Vagina (tissue), 2 donors: ENCODE data around the gene BEND7. TPM values are rescaled to one million over a fixed set of nuclear protein-coding genes. Genes with fewer than 3 reads are reported as not detected.

ENCODE experiments used
- DNase-seq, 2 donors: peaks; one replicate each; pipeline ENCODE4 v3.0.0-alpha.2; 2017; ENCODE audit errors: extremely low spot score in 2 of 2
- H3K27ac ChIP-seq: fragments of 200-600 bp; sonication (generic); one replicate; pipeline ENCODE4 v1.5.1; 2019
- H3K27me3 ChIP-seq: fragments of 200-600 bp; sonication (generic); one replicate; pipeline ENCODE4 v1.5.1; 2019
- H3K36me3 ChIP-seq, 2 donors: fragments of 200-600 bp; sonication (generic); one replicate each; pipeline ENCODE4 v1.5.1; 2017 to 2019
- H3K4me1 ChIP-seq: fragments of 200-600 bp; sonication (generic); one replicate; pipeline ENCODE4 v1.5.1; 2019
- H3K4me3 ChIP-seq, 2 donors: fragments of 200-600 bp; sonication (generic); 1 replicate in 1 of 2; 2 replicates in 1 of 2; pipeline ENCODE4 v1.5.1; 2016 to 2019
- H3K9me3 ChIP-seq: fragments of 200-600 bp; sonication (generic); one replicate; pipeline ENCODE4 v1.5.1; 2019
- CTCF ChIP-seq, 3 experiments: fragments of 450-650 bp in 2 of 3; fragments of 200-600 bp in 1 of 3; sonication (generic) in 1 of 3; IDR thresholded peaks; one replicate each; pipeline ENCODE4 v1.5.1; 2017 to 2019; ENCODE audit warnings: antibody characterized with exemption in 3 of 3, mild to moderate bottlenecking in 2 of 3, moderate library complexity in 2 of 3
- POLR2A ChIP-seq, 2 donors: fragments of 450-650 bp; IDR thresholded peaks; one replicate each; pipeline ENCODE4 v1.6.1; 2017; ENCODE audit warnings: antibody characterized with exemption in 2 of 2, mild to moderate bottlenecking in 2 of 2, moderate library complexity in 2 of 2
- POLR2AphosphoS5 ChIP-seq, 2 donors: sonication (generic); formaldehyde crosslinking; IDR thresholded peaks; one replicate each; pipeline ENCODE4 v1.9.0; 2017; ENCODE audit warnings: antibody characterized with exemption in 2 of 2, mild to moderate bottlenecking in 2 of 2, low read depth in 1 of 2; ENCODE audit not compliant: insufficient read depth in 1 of 2
- intact Hi-C: fragments of 100-400 bp; cut with DNase I; formaldehyde crosslinking; loops from one replicate; pipeline ENCODE4 v1.15.1; 2023
- total RNA-seq: library from RNA; depleted of rRNA; stranded (reverse); fragments of >200 nt; gene quantifications from one replicate; pipeline ENCODE4 v1.2.3, GENCODE V29; 2016

BEND7 gene
- total RNA-seq, 1 donor from 2014 or later = 16.2 TPM

GRCh38 chr10:13563481-13564445, 34.9 kb upstream of the BEND7 start:
- Histone ChIP-seq H3K36me3 (no peaks in the 10 kb centered on the region), H3K27ac (no peak overlapping the region), H3K27me3 (no peaks in the 10 kb centered on the region), H3K4me3 (no peak overlapping the region), H3K9me3 (no peaks in the 10 kb centered on the region), H3K4me1 (no peaks in the 10 kb centered on the region)
- intact Hi-C loops = no loop called here
- no peak for DNase-seq
- TF ChIP-seq CTCF (IDR thresholded peaks at IDR 0.05) (no peak), POLR2AphosphoS5 (IDR thresholded peaks at IDR 0.05; ENCODE audit: insufficient read depth in 1 of 2, low read depth in 1 of 2) (no peak), POLR2A (IDR thresholded peaks at IDR 0.05) (no peak)

- no peak overlapping the region for H3K27ac ChIP-seq
- H3K36me3 ChIP-seq = no peaks in the 10 kb centered on the region
- intact Hi-C loops = no loop called here
- TF ChIP-seq POLR2A (IDR thresholded peaks at IDR 0.05) (no peak), POLR2AphosphoS5 (IDR thresholded peaks at IDR 0.05; ENCODE audit: insufficient read depth in 1 of 2, low read depth in 1 of 2) (no peak), CTCF (IDR thresholded peaks at IDR 0.05) (no peak)
- no peaks in the 10 kb centered on the region for H3K9me3 ChIP-seq
- DNase-seq = no peak
- H3K4me1 ChIP-seq = no peaks in the 10 kb centered on the region
- no peak overlapping the region for H3K4me3 ChIP-seq
- H3K27me3 ChIP-seq = no peaks in the 10 kb centered on the region
Measured at GRCh38 chr10:13560597-13560996, 31.8 kb upstream of the BEND7 start.

GRCh38 chr10:13559124-13559700, 30.4 kb upstream of the BEND7 start:
- no peak for TF ChIP-seq POLR2AphosphoS5 (IDR thresholded peaks at IDR 0.05; ENCODE audit: insufficient read depth in 1 of 2, low read depth in 1 of 2)
- no peak for TF ChIP-seq CTCF (IDR thresholded peaks at IDR 0.05)
- H3K4me1 ChIP-seq = no peaks in the 10 kb centered on the region
- no peak overlapping the region for H3K27ac ChIP-seq
- DNase-seq = no peak
- no peaks in the 10 kb centered on the region for H3K9me3 ChIP-seq
- no peak overlapping the region for H3K4me3 ChIP-seq
- no peaks in the 10 kb centered on the region for H3K27me3 ChIP-seq
- H3K36me3 ChIP-seq = no peaks in the 10 kb centered on the region
- intact Hi-C loops = no loop called here

GRCh38 chr10:13555884-13556510, 27.2 kb upstream of the BEND7 start:
- Histone ChIP-seq H3K4me1 (no peaks in the 10 kb centered on the region), H3K27me3 (no peaks in the 10 kb centered on the region), H3K36me3 (no peaks in the 10 kb centered on the region), H3K9me3 (no peaks in the 10 kb centered on the region), H3K27ac (no peak overlapping the region), H3K4me3 (no peak overlapping the region)
- DNase-seq = no peak
- TF ChIP-seq POLR2A (IDR thresholded peaks at IDR 0.05) (no peak), CTCF (IDR thresholded peaks at IDR 0.05) (no peak), POLR2AphosphoS5 (IDR thresholded peaks at IDR 0.05; ENCODE audit: insufficient read depth in 1 of 2, low read depth in 1 of 2) (no peak)
- intact Hi-C loops = no loop called here
